ENCODE results near the gene TP53I13. TPM values are rescaled to one million over a fixed set of nuclear protein-coding genes. Genes with fewer than 3 reads are reported as not detected.
A peak's percentile ranks its signal among the peaks of the same experiment; 100 is the strongest.

Gene TP53I13
- total RNA-seq, 4 donors from 2014 or later = 31.6 to 45.9 (median 40.3) TPM

- Histone ChIP-seq H3K27me3 (no peaks in the 10 kb centered on the region), H3K9me3 (no peaks in the 10 kb centered on the region), H3K4me3 (peak overlapping the region; percentile 42), H3K4me1 (peaks cover 51% of the 10 kb centered on the region), H3K36me3 (peaks cover 44% of the 10 kb centered on the region), H3K27ac (no peak overlapping the region)
- TF ChIP-seq CTCF (IDR thresholded peaks at IDR 0.05) (peak; percentile 45 to 77), POLR2A (IDR thresholded peaks at IDR 0.05) (no peak)
- peak; percentile 70 to 82 for DNase-seq (ENCODE audit: low spot score in 2 of 2)
- WGBS = 54% methylated on average over 25 of the region's 62 CpGs
These were observed 4.4 kb downstream of the TP53I13 start for GRCh38 chr17:29572691-29573557.

GRCh38 chr17:29573558-29573869 is 5.0 kb downstream of the TP53I13 start:
- Histone ChIP-seq H3K4me3 (no peak overlapping the region), H3K27ac (no peak overlapping the region), H3K9me3 (no peaks in the 10 kb centered on the region), H3K36me3 (peaks cover 50% of the 10 kb centered on the region), H3K27me3 (no peaks in the 10 kb centered on the region), H3K4me1 (peaks cover 54% of the 10 kb centered on the region)
- peak in 1 of 2 donors; percentile 67 for DNase-seq (ENCODE audit: low spot score in 2 of 2)
- 90% methylated on average over 6 of the region's 6 CpGs for WGBS
- TF ChIP-seq POLR2A (IDR thresholded peaks at IDR 0.05) = no peak
- TF ChIP-seq CTCF (IDR thresholded peaks at IDR 0.05) = no peak
- no peak for TF ChIP-seq POLR2AphosphoS5 (IDR thresholded peaks at IDR 0.05)
- TF ChIP-seq EP300 (IDR thresholded peaks at IDR 0.05) = no peak

GRCh38 chr17:29573871-29574731 is 5.6 kb downstream of the TP53I13 start:
- no peak for TF ChIP-seq EP300 (IDR thresholded peaks at IDR 0.05)
- TF ChIP-seq POLR2AphosphoS5 (IDR thresholded peaks at IDR 0.05) = no peak
- TF ChIP-seq POLR2A (IDR thresholded peaks at IDR 0.05) = no peak
- peak in 1 of 2 donors; percentile 59 for DNase-seq (ENCODE audit: low spot score in 2 of 2)
- H3K4me1 ChIP-seq = peaks cover 50% of the 10 kb centered on the region
- no peaks in the 10 kb centered on the region for H3K27me3 ChIP-seq
- no peaks in the 10 kb centered on the region for H3K9me3 ChIP-seq
- WGBS = 84% methylated on average over 14 of the region's 14 CpGs
- H3K27ac ChIP-seq = no peak overlapping the region
- H3K36me3 ChIP-seq = peaks cover 55% of the 10 kb centered on the region
- H3K4me3 ChIP-seq = no peak overlapping the region

GRCh38 chr17:29574732-29575510 is 6.4 kb downstream of the TP53I13 start:
- Histone ChIP-seq H3K4me1 (peaks cover 44% of the 10 kb centered on the region), H3K4me3 (no peak overlapping the region), H3K9me3 (no peaks in the 10 kb centered on the region), H3K27me3 (no peaks in the 10 kb centered on the region), H3K36me3 (peaks cover 62% of the 10 kb centered on the region), H3K27ac (no peak overlapping the region)
- no peak for TF ChIP-seq EP300 (IDR thresholded peaks at IDR 0.05)
- TF ChIP-seq POLR2A (IDR thresholded peaks at IDR 0.05) = no peak
- no peak for TF ChIP-seq CTCF (IDR thresholded peaks at IDR 0.05)
- TF ChIP-seq POLR2AphosphoS5 (IDR thresholded peaks at IDR 0.05) = no peak
- peak in 1 of 2 donors; percentile 54 for DNase-seq (ENCODE audit: low spot score in 2 of 2)
- WGBS = 83% methylated on average over 10 of the region's 17 CpGs

DNA sequence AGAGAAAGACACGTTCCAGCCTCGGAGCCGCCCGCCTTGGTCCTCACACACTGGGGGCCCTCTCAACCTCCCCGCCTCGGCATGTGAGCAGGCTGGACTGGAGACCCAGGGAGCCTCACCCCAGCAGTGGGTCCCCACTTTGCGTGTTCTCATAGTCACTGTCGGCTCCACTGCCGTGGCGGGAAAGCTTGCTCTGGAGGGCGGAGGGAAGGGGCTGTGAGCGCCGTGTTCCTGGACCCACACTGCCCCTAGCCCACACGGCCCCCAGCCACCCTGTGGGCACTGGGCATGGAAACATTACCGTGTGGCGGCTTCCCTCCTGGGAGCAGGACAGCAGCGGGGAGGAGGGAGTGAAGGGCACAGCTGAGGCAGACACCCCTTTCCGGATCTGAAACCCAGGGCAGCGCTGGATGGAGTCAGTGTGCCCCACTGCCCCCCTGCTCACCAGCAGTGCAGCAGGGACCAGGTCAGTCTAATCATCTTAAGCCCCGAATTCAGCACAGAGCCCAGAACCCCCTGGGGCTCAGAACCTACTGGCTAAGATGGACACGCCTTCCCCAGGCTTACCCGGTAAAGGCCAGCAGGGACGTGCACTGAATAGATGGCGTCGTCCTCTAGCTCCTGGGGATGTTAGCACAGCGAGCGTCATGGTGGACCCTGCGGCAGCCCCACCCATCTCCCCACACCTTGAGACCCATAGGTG is 7.2 kb downstream of the TP53I13 start:
- peaks cover 62% of the 10 kb centered on the region for H3K36me3 ChIP-seq
- H3K4me1 ChIP-seq = peaks cover 43% of the 10 kb centered on the region
- H3K27ac ChIP-seq = no peak overlapping the region
- no peaks in the 10 kb centered on the region for H3K27me3 ChIP-seq
- no peaks in the 10 kb centered on the region for H3K9me3 ChIP-seq
- 73% methylated on average over 3 of the region's 28 CpGs for WGBS
- no peak for TF ChIP-seq EP300 (IDR thresholded peaks at IDR 0.05)
- TF ChIP-seq CTCF (IDR thresholded peaks at IDR 0.05) = no peak
- DNase-seq (ENCODE audit: low spot score in 2 of 2) = peak; percentile 47 to 72
- no peak overlapping the region for H3K4me3 ChIP-seq

Data from suprapubic skin (tissue), 4 donors.